AG09309 (cell line): ENCODE measurements around the gene FGFR4.

ENCODE experiments used
- DNase-seq: peaks from one replicate; pipeline ENCODE4 v3.0.0-alpha.2; 2010; ENCODE audit warnings: low read depth
- H3K4me3 ChIP-seq: 2 replicates; pipeline ENCODE4 v1.5.1; 2011; ENCODE audit warnings: mild to moderate bottlenecking, low read depth, low read length, moderate library complexity; ENCODE audit not compliant: control insufficient read depth
- TF ChIP-seq, protein P1 (sequence below): IDR thresholded peaks from 2 replicates; pipeline ENCODE4 v1.5.1; 2011; ENCODE audit warnings: mild to moderate bottlenecking, low read depth, low read length, inconsistent platforms; ENCODE audit not compliant: insufficient read depth, control insufficient read depth; ENCODE audit errors: missing control alignments

Gene FGFR4

DNA sequence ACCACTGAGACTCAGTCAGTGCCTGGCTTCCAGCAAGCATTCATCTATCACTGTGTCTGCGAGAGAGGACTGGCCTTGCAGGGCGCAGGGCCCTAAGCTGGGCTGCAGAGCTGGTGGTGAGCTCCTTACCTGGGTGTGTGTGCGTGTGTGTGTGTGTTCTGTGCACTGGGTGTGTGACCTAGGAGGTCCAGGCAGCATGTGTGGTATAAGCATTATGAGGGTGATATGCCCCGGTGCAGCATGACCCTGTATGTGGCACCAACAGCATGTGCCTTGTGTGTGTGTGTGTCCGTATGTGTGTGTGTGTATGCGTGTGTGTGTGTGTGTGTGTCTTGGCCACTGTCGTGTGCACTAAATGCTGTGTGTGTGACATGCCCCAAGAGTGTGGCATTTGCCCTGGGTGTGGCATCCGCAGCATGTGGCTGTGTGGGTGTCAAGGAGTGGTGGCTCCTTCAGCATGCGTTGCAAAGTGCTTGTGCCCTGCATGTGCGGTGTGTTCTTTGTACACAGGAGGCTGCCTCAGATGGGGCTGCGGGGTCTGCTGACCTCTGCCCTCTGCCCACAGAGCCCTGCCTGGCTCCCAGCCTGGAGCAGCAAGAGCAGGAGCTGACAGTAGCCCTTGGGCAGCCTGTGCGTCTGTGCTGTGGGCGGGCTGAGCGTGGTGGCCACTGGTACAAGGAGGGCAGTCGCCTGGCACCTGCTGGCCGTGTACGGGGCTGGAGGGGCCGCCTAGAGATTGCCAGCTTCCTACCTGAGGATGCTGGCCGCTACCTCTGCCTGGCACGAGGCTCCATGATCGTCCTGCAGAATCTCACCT lies 3.3 kb downstream of the FGFR4 start:
- no peak for DNase-seq
- no peak overlapping the region for H3K4me3 ChIP-seq
- TF ChIP-seq, protein P1, sequence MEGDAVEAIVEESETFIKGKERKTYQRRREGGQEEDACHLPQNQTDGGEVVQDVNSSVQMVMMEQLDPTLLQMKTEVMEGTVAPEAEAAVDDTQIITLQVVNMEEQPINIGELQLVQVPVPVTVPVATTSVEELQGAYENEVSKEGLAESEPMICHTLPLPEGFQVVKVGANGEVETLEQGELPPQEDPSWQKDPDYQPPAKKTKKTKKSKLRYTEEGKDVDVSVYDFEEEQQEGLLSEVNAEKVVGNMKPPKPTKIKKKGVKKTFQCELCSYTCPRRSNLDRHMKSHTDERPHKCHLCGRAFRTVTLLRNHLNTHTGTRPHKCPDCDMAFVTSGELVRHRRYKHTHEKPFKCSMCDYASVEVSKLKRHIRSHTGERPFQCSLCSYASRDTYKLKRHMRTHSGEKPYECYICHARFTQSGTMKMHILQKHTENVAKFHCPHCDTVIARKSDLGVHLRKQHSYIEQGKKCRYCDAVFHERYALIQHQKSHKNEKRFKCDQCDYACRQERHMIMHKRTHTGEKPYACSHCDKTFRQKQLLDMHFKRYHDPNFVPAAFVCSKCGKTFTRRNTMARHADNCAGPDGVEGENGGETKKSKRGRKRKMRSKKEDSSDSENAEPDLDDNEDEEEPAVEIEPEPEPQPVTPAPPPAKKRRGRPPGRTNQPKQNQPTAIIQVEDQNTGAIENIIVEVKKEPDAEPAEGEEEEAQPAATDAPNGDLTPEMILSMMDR = no peak

DNA sequence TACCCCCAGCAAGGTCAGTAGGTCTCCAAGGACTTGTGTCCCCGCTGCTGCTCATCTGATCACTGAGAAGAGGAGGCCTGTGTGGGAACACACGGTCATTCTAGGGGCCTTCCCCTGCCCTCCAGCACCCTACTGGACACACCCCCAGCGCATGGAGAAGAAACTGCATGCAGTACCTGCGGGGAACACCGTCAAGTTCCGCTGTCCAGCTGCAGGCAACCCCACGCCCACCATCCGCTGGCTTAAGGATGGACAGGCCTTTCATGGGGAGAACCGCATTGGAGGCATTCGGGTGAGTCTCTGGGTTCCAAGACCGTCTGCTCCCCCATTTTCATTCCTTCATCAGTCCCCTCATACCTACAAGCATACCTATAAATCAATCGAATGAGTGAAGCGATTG lies 4.1 kb downstream of the FGFR4 start:
- H3K4me3 ChIP-seq = no peak overlapping the region
- no peak for DNase-seq
- TF ChIP-seq, protein P1 = no peak

DNA sequence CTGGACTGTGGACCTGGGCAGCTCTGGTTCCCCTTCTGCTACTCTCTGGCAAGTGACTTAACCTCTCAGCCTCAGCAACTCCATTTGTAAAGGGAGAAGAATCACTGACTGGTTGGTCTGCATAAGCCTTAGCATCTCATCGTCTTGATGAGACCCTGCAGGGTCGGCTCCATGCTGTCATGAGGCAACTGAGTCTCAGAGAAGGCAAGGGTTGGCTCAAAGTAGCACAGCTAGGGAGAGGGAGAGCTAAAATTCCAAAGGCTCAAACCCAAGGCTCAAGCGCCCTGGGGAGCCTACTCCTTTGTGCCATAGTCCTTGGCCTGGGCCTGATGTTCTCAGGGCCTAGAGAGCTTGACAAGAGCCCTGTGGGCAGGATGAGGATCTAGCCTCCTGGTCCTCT lies 4.5 kb downstream of the FGFR4 start:
- DNase-seq = no peak
- H3K4me3 ChIP-seq = no peak overlapping the region
- TF ChIP-seq, protein P1 = no peak

DNA sequence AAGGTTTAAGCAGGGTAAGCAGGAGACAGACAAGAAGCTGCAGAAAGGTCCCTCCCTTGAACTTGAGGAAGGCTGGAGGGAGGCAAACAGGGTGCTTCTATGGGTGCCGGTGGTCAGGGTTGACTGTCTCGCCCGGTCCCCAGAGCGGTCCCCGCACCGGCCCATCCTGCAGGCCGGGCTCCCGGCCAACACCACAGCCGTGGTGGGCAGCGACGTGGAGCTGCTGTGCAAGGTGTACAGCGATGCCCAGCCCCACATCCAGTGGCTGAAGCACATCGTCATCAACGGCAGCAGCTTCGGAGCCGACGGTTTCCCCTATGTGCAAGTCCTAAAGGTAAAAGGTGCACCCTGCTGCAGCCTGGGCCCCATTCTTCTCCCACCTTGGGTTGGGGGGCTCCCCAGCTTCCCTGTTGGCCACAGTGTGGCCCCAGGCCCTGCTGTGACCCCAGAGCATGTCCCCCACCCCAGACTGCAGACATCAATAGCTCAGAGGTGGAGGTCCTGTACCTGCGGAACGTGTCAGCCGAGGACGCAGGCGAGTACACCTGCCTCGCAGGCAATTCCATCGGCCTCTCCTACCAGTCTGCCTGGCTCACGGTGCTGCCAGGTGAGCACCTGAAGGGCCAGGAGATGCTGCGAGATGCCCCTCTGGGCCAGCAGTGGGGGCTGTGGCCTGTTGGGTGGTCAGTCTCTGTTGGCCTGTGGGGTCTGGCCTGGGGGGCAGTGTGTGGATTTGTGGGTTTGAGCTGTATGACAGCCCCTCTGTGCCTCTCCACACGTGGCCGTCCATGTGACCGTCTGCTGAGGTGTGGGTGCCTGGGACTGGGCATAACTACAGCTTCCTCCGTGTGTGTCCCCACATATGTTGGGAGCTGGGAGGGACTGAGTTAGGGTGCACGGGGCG lies 5.7 kb downstream of the FGFR4 start:
- DNase-seq = no peak
- TF ChIP-seq, protein P1 = no peak
- H3K4me3 ChIP-seq = no peak overlapping the region

DNA sequence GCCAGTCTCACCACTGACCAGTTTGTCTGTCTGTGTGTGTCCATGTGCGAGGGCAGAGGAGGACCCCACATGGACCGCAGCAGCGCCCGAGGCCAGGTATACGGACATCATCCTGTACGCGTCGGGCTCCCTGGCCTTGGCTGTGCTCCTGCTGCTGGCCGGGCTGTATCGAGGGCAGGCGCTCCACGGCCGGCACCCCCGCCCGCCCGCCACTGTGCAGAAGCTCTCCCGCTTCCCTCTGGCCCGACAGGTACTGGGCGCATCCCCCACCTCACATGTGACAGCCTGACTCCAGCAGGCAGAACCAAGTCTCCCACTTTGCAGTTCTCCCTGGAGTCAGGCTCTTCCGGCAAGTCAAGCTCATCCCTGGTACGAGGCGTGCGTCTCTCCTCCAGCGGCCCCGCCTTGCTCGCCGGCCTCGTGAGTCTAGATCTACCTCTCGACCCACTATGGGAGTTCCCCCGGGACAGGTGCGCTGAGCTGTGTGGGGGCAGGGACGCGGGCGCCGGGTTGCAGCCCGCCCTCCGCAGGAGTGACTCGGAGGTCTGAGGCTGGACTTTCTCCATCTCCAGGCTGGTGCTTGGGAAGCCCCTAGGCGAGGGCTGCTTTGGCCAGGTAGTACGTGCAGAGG lies 6.5 kb downstream of the FGFR4 start:
- TF ChIP-seq, protein P1 = no peak
- no peak overlapping the region for H3K4me3 ChIP-seq
- DNase-seq = no peak

DNA sequence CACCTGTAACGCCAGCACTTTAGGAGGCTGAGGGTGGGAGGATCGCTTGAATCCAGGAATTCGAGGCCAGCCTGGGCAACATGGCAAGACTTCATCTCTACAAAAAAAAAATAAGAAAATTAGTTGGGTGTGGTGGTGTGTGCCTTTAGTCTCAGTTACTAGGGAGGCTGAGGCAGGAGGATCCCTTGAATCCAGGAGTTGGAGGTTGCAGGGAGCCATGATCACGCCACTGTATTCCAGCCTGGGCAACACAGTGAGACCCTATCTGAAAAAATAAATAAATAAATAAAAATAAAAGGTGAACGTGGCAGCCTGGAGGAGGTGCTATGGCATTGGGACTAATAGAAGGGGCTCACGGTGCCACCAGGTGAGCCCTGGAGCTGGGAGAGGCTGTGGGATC lies 7.1 kb downstream of the FGFR4 start:
- no peak overlapping the region for H3K4me3 ChIP-seq
- DNase-seq = no peak
- TF ChIP-seq, protein P1 = no peak
